SU-DHL-6 (cell line): ENCODE data around the gene SERPINA12.
"Not testable (repeated sequence)": the region's sequence is repeated elsewhere in the genome, so short reads cannot be mapped to it uniquely, and the experiment has no call there.

Experiments
- CTCF ChIP-seq: fragments of 200-600 bp; sonication (generic); IDR thresholded peaks from one replicate; pipeline ENCODE4 v1.5.1; 2017; ENCODE audit warnings: antibody characterized with exemption, mild to moderate bottlenecking, low read length, moderate library complexity; ENCODE audit not compliant: insufficient read depth, poor library complexity, severe bottlenecking
- EZH2phosphoT487 ChIP-seq: fragments of 200-600 bp; sonication (generic), shearing (Covaris generic); conservative IDR thresholded peaks from 2 replicates; pipeline ENCODE4 v1.6.1; 2018; ENCODE audit warnings: mild to moderate bottlenecking, antibody characterized with exemption, low read length, moderate library complexity, mixed read lengths

- TF ChIP-seq CTCF, EZH2phosphoT487: not testable (repeated sequence)
Observed at GRCh38 chr14:94510481-94510880, 1.2 kb upstream of the SERPINA12 start.
